Activated T-cell treated with anti-CD3 and anti-CD28 coated beads for 4 hours (primary cell): ENCODE results near the gene EPS15.
"Not testable (repeated sequence)": the region's sequence is repeated elsewhere in the genome, so short reads cannot be mapped to it uniquely, and the experiment has no call there.

ENCODE experiments used
- DNase-seq: peaks from one replicate; pipeline ENCODE4 v3.0.0-alpha.2; 2020

The EPS15 gene

DNA sequence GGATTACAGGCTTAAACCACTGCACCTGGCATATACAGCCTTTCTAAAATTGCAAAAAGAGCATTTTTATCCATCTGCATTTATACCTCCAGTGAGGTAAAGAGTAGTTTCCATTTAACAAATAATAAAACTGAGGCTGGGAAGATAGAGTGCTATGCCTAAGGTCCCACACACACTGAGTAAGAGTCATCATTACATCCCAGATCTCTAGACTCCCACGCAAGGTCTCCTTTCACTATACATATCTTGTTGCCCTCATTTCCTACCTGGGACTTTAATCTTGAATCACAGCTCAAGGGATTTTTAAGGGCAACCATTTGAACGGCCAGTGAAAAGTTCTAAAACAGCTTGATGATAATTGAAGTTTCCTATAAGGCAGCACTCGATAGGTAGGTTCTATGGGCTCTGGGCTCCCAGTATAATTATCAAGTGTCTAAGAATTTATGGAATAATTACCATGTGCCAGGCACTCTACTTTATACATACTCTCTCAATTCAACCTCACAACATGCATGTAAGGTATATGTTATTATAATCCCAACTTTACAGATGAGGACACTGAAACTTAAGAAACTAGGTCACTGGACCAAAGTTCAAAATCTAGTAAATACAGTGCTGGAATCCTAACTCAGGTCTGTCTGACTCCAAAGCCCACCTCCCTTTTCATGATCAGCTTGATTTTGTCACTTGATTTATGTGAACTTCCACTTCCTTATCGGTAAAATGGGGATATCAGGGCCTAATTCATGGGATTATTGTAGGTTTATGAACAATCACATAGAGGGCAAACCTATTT is 23.3 kb upstream of the EPS15 start:
- DNase-seq = no peak

DNA sequence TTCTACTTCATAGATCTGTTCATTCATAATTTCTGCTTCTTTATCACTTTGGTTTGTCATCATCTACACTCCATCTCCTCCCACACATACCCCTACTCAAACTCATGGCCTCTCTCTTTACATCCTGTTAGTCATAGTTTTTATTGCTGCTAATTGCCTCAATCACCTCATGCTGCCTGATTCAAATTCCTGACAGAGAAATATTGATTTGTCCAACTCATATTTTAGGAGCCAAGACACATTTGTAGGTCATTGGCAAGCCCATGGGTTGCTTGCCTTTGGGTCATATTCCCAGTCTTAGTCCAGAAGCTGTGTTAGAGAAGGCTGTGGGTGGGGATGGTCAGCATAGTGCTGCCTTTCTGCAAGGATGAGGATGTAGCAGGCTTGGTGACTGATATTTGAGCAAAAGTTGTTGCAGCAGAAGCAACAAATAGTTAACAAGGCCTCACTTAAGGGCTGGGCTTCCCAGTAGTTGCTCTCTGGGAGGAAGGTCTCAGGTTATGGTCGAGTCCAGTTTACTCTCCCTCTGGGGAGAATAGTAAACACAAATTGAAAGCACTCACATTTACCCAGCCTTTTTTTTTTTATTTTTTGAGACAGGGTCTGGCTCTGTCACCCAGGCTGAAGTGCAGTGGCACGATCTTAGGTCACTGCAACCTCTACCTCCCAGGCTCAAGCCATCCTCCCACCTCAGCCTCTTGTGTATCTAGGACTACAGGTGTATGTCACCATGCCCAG is 22.4 kb upstream of the EPS15 start:
- DNase-seq = no peak

DNA sequence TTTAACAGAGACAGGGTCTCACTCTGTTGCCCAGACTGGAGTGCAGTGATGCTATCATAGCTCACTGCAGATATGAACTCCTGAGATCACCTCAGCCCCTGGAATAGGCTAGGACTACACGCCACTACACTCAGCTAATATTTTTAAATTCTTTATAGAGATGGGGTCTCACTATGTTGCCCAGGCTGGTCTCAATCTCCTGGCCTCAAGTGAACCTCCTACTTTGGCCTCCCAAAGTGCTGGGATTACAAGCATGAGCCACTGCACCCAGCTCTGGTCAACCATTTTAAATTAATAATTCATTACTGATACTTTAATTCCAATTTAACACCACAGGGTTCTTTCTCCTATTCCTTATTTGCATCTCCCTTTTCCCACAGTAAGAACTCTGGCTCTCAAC is 18.5 kb upstream of the EPS15 start:
- DNase-seq = no peak

DNA sequence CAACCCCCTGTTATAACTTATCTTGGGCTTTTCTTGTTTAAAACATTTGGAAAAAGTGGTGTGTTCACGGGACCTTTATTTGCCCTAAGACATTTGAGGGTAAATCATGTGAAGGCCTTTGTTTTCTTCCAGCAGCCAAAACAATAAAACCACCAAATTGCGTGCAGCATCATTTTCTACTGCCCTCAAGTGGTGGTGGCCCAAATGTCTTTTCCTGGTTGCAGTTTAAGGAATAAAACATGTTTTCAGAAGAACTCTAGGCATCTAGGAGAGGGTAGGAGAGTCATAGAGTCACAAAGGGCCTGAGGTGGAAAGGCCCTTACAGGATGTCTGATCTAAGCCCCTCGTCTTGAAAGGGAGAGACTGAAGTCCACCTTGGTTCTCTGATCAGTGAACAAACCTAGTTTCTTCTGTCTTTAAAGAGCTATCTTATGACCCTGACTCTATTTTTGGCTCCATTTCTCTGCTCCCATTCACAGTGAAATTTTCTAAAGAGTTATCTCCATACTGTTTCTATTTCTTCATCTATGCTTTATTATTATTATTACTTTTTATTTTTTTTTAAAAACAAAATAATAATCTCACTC is 16.0 kb upstream of the EPS15 start:
- peak; percentile 19 for DNase-seq

DNA sequence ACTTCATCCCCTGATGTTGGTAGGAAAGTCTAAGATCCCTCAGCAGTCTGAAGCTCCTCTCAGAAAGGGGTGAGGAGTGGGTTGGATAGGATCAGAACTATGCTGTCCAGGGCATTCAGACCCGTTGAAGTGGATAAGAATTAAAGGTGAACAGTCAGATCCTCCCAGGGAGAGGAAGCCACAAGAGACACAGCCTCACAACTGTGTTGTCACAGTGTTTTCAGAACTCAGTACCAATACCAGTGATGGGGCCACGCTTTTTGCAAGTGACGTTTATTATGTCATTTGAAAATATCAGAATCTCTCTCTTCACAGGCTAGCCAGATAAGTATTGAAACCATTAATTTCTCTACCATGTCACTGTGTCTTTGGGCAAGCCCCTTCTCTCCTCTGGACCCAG is 15.4 kb upstream of the EPS15 start:
- no peak for DNase-seq

DNA sequence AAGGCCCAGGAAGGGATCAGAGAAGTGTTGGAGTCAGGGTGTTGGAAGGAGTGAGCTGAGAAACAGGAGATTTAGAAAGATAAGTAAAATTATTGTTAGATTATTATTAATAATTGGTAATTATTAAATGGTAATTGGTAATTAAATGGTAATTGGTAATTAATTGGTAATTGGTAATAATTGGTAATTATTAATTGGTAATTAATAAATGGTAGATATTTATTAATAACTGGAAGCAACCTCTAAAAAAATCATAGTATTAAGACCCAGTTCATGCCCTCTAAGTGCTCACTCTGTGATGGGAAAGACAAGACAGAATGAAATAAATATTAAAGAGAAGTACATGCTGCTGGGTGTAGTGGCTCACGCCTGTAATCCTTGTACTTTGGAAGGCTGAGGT is 13.8 kb upstream of the EPS15 start:
- no peak for DNase-seq

DNA sequence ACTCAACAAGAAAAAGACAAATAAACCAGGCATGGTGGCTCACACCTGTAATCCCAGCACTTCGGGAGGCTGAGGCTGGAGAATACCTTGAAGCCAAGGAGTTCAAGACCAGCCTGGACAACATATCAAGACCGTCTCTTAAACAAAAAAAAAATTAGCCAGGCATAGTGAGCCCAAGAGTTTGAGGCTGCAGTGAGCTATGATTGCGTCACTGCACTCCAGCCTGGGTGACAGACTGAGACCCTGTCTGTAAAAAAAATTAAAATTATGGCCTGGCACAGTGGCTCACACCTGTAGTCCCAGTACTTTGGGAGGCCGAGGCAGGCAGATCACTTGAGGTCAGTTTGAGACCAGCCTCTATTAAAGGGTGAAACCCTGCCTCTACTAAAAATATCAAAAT is 11.4 kb upstream of the EPS15 start:
- not testable (repeated sequence) for DNase-seq

DNA sequence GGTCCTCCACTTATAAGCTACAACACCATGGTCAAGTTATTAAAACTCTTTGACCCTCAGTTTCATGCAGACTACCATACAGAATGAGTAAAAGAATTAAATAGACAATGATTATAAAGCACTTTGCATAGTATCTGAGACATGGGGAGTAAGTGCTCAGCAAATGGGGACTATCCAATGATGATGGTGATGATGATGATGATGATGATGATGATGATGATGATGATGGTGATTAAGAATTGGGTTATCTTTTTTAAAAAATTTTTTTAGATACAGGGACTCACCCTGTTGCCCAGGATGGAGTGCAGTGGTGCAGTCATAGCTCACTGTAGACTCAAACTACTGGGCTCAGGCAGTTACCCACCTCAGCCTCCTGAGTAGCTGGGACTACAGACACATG is 8.1 kb upstream of the EPS15 start:
- DNase-seq = no peak

DNA sequence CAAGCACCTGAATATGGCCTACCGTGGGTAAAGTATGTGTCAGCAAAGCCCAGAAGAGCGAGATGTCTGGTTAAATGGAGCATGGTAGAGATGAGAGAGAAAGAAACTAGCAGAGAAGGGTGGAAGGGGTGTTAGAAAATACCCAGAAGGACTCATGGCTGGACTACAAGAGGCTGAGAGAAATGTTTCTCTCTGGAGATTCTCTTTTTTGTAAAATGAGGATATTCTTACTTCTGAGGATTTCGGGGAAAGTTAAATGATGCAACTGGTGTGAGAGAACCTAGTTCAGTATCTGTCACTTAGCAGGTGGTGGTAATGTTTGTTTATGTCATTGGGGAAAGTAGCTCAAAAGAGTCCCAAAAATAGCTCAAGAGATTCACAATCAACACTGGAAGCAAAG is 7.2 kb upstream of the EPS15 start:
- no peak for DNase-seq

DNA sequence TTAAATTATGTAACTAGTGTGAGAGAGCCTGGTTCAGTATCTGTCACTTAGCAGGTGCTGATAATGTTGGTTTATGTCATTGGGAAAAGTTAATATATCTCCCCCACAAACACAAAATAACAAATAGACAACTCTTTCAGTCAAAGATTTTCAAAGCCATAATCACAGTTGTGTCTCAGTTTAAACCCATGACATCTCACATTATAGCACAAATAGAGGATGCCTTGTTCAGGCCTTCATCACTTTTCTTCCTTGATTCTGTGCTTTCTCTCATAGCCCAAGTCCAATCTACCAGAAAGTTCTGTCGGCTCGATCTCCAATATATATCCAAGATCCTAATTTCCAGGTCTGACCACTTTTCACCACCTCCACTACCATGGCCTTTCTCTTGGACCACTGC is 6.2 kb upstream of the EPS15 start:
- no peak for DNase-seq

DNA sequence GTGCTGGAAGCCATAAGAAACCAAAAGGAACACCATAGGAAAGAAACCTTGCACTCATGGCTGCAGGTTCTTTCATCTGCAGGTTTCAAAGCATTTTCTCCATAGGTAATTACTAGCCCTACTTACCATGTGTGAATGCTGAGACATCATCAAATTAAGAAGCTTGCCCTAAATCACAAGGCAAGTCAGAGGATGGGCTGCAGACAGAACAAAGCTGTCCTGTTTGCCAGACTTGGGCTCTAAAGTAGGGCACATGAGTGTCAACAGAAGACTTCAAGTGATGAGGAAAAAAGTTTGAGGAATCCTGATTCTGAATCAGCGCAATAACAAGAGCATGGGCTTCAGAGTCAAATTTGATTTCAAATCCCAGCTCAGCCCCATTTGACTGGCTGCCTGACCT is 5.8 kb upstream of the EPS15 start:
- DNase-seq = no peak

DNA sequence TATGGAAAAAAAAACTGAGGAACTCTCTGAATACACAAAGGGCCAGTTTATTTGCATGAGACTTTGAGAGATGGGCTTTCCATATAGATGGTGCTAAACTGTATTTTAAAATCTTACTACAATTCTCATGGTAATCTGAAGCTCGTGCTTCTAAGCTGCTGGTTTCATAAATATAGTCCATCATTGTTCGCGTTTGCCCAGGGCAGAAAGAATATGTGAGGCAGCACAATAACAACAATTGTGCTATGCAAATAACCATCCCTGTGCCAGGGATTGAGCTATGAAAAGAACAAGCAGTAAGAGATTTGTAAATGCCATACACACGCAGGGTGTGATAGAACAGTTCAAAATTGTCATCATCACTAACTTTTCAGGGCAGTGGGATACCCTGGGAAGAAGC is 4.9 kb upstream of the EPS15 start:
- no peak for DNase-seq

DNA sequence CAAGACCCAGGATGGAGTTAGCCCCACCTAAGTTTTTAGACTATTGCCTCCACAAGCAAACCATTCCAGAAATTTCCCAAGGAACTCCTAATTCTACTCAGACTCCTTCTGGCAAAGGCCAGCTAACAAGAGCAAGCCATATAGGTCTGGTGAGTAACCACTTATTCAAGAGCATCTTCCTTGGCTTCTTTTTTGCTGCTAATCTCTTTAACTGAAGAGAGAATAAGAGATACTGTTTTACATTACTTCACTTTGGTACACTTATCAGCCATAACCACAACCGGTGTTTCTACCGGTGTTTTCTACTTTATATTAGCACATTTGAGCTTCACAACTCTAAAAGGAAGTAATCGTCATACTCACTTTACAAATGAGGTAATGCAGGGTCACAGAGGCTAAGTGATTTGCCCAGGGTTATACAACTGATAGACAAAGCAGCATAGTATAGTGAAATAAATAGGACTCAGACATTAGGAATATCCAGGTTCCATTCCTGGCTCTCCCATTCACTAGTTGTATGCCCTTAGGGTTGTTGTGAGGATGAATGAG is 1.7 kb upstream of the EPS15 start:
- DNase-seq = no peak

DNA sequence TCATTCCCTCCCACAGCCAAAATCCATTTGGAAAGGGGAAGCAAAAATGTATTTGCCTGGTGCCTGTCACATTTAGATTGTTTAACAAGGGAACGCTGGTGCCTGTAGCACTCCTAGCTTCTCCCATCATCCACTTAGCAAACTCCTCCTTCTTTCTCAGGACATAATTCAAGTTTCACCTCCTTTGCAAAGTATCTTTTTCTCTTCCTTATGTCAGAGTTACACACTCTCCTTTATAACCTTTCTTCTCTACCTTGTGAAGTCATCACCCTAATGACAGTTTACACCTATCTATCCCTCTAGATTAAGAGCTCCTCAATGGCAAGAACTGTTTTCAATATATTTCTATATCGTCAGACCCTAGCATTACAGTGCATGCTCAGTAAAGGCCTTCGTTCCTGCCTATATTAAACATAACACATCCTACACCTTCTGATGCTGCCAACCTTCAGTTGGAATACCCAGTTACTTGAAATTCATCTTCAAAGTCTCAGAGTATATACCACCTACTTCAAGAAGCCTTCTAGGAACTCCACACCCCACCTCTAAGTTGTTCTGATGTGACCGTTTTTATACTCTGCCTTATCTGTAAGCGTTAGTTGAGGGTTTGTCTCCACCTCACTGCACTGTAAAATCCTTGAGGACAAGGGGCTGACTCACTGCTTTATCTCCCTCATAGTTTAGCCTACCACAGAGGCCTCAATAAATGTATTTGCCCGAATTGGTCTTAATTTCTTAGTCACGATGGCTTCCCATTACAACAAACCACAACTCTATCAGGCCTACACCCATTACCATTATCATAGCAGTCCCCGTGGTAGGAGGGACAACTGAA is 1.0 kb upstream of the EPS15 start:
- DNase-seq = no peak

DNA sequence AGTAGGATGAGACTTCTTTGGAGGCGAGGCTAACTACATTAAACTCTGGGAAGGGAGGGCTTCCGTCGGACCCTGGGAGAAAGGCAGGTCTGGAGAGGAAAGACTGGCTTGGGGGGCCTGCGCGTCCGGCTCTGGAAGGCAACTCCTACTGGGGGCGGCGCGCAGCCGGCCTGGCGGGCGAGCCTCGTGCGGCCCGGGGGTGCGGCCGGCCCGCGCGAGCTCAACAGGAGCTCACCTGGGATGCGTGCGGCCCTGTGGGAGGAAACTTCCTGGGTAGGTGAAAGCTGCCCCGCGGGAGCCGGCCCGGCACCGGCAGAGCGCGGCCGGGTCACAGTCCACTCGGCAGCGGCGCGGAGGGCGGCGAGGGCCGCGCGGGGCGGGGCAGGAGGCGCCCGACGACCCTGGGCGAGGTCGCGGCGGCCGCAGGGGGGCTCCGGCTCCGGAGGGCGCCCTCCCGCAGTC is 449 bp downstream of the EPS15 start:
- peak; percentile 25 for DNase-seq

DNA sequence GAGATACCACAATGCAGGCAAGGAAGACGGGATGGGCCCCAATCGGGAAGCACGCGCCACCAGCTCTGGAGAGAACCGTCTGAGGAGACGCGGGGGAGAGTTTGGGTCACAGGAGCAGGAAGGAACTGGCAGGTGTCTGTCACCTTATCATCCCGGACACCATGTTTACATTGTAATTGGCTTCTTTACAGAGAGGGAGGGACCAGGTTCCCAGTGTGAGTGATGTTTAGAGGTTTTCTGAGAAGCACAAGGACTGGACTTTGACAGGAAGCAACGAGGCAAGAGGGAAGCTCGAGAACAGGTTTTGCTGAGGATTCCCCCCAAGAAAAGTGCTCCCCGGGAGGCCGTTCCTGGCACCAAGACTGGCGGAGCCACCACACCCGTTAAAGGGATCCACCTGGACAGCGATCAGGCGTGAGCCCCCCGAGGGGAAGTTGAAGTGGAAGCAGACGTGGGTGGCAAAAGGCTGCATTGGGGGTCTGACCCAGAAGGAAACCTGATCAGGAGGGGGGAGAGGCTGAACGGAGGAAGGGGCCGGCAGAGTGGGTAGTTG is 957 bp downstream of the EPS15 start:
- no peak for DNase-seq

DNA sequence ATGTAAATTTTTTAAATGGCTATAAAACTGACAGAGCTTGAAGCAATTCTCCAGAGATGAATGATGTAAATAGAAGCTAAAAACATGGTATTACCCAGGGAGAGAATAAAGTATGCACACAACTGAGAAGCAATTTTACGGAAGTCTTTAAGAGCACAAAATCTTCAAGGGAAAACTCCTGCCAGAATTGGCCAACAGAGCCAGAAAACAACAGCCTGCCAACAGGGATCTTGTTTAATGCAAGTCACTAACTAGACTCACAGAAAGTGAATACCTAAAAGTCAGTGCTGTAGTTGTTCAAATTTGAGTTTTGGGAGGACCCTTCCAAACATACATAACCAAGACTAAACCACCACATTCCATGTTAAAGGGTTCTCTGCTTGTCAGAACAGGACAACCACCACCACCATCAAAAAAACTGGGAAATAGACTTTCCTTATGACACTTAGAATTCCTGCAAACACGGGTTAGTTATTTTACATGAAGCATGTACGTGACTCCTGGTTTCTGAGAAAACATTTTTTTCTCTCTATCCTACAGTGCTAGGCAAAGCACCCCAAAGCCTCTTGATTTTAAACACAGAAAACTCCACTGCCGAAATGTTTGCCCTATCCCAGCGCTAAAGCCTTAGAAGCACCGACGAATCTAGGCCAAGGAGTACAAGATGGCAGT is 1.6 kb downstream of the EPS15 start:
- no peak for DNase-seq

DNA sequence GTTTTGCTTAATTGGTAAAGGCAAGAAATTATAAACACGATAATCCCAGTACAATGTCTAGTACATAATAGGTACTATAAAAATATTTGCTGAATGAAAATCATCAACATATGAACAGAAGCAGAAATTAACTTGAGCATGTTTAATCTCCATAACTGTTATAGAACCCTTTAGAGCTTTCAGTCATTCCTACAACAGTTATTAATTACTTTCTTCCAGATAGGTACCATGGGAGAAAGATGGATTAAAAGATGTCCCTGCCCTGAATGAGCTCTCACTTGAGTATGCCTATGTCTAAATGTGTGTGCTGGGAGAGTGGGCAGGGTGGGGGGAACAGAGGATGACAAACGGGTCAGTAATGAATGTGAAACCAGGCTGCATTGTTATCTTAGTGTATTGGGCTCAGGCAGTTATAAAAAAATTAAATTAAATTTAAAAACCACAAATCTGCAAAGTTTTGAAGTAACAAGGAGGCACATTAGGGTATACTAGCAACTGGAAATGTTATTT is 2.4 kb downstream of the EPS15 start:
- DNase-seq = no peak

DNA sequence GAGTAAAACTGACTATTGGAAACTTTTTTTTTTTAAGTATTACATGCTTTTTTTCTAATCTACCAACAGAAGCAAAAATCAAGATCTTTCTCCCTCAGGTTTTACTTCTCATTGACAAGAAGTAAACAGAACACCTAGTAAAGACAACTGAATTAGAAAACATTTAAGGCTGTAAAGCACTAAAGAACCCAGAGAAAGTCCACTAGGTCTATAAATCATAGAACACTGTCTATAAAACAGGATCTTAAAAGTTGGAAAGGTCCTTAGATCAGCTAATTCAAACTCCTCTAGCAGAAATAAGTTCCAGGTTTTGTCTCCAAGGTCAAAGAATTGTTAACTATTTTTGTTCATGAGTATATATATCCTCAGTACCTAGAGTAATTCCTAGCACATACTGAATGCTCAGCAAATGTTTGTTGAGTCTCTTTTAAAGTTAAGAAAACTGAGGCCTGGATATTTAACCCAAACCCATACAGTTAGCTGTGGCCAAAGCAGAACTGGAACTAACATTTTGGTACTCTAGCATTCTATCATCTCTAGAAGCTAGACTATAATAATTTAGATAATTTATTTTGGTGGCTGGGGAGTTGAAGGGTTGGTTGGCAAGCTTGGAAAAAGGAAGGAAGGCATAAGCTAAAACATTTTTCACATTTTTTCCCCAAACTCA is 3.0 kb downstream of the EPS15 start:
- DNase-seq = no peak

DNA sequence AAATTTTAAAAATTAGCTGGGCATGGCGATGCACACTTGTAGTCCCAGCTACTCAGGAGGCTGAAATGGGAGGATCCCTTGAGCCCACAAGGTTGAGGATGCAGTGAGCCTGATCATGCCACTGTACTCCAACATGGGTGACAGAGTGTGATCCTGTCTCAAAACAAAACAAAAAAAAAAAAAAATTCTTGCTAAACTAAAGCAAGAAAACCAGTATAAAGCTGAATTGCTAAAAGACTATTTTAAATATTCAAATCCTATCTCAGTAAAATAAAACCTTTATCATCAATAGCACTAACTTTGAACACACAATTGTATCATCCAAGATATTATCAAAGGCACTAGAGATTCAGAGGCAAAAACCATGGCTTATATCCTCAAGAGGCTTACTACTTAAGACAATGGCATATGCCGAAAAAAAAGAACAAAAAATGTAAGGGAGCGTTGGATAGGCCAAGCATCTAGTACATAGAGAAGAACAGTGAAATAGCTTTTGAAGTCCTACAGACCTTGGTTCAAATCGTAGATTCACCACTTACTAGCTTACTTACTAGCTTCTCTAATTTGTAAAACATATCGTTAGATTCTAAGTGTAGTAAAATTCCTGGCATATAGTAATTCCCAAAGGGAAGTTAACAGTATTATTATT is 3.6 kb downstream of the EPS15 start:
- no peak for DNase-seq

DNA sequence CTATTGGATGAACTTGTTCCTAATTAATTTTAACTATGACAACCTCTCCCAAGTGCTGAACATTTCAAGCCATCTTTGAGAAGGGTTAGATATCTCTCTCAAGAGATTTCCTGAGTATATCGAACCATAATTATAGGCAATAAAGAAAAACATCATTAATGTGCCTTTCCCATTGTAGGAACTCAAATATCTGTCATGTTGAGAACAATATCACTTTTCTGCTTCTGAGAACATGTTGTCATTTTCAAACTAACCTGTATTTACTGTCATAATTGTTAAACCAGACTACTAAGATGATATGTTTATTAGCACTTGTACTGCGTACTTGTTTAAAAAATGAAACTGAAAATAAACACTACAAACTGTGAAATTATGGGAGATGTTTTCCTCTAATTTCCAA is 4.3 kb downstream of the EPS15 start:
- DNase-seq = no peak
